Measurements from ENCODE around the gene SLC34A2.
A peak's percentile ranks its signal among the peaks of the same experiment; 100 is the strongest.
"Not testable (repeated sequence)": the region's sequence is repeated elsewhere in the genome, so short reads cannot be mapped to it uniquely, and the experiment has no call there.

The SLC34A2 gene

GRCh38 chr4:25654971-25655963, at the start of gene SLC34A2:
TSS of gene SLC34A2 (plus strand) at chr4:25655851. CDS start at chr4:25662501, 6,650 bp downstream.
- DNase-seq (ENCODE audit: low spot score), result peak; percentile 87

- peak; percentile 49 for DNase-seq (ENCODE audit: low spot score)
Observed at GRCh38 chr4:25608644-25609043, 47.0 kb upstream of the SLC34A2 start.

GRCh38 chr4:25609976-25610375, 45.7 kb upstream of the SLC34A2 start:
- DNase-seq (ENCODE audit: low spot score), result no peak

GRCh38 chr4:25613613-25614012, 42.0 kb upstream of the SLC34A2 start:
- DNase-seq (ENCODE audit: low spot score), result not testable (repeated sequence)

GRCh38 chr4:25614807-25615206, 40.8 kb upstream of the SLC34A2 start:
- DNase-seq (ENCODE audit: low spot score), result no peak

- no peak for DNase-seq (ENCODE audit: low spot score)
Observed at GRCh38 chr4:25621027-25621930, 34.4 kb upstream of the SLC34A2 start.

- DNase-seq (ENCODE audit: low spot score), result no peak
Observed at GRCh38 chr4:25624616-25625015, 31.0 kb upstream of the SLC34A2 start.

- no peak for DNase-seq (ENCODE audit: low spot score)
Observed at GRCh38 chr4:25628451-25628850, 27.2 kb upstream of the SLC34A2 start.

- no peak for DNase-seq (ENCODE audit: low spot score)
Observed at GRCh38 chr4:25632135-25632534, 23.5 kb upstream of the SLC34A2 start.

- DNase-seq (ENCODE audit: low spot score), result no peak
Observed at GRCh38 chr4:25633541-25633940, 22.1 kb upstream of the SLC34A2 start.

GRCh38 chr4:25635501-25635900, 20.1 kb upstream of the SLC34A2 start:
- DNase-seq (ENCODE audit: low spot score), result no peak

- DNase-seq (ENCODE audit: low spot score), result no peak
Observed at GRCh38 chr4:25637581-25638220, 17.9 kb upstream of the SLC34A2 start.

GRCh38 chr4:25638221-25638601, 17.4 kb upstream of the SLC34A2 start:
- DNase-seq (ENCODE audit: low spot score), result no peak

- DNase-seq (ENCODE audit: low spot score), result no peak
Observed at GRCh38 chr4:25638806-25639205, 16.8 kb upstream of the SLC34A2 start.

GRCh38 chr4:25650311-25650710, 5.3 kb upstream of the SLC34A2 start:
- DNase-seq (ENCODE audit: low spot score), result no peak

- no peak for DNase-seq (ENCODE audit: low spot score)
Observed at GRCh38 chr4:25651682-25652081, 4.0 kb upstream of the SLC34A2 start.

- DNase-seq (ENCODE audit: low spot score), result no peak
Observed at GRCh38 chr4:25654031-25654970, 1.4 kb upstream of the SLC34A2 start.

GRCh38 chr4:25656031-25656430, 380 bp downstream of the SLC34A2 start:
- DNase-seq (ENCODE audit: low spot score), result peak; percentile 66

GRCh38 chr4:25658357-25658771, 2.7 kb downstream of the SLC34A2 start:
- DNase-seq (ENCODE audit: low spot score), result no peak

- DNase-seq (ENCODE audit: low spot score), result no peak
Observed at GRCh38 chr4:25658777-25659176, 3.1 kb downstream of the SLC34A2 start.

GRCh38 chr4:25661441-25661840, 5.8 kb downstream of the SLC34A2 start:
- DNase-seq (ENCODE audit: low spot score), result not testable (repeated sequence)

Measured in HuH-7.5 (cell line).